Fibroblast of mammary gland (primary cell): Measurements from ENCODE around the gene SCN7A.

Experiments
- DNase-seq: peaks from one replicate; pipeline ENCODE4 v3.0.0-alpha.2; 2010; ENCODE audit warnings: low read depth
- H3K4me3 ChIP-seq: 2 replicates; pipeline ENCODE4 v1.5.1; 2011; ENCODE audit warnings: low read depth, mild to moderate bottlenecking, low read length, moderate library complexity; ENCODE audit not compliant: control insufficient read depth
- CTCF ChIP-seq: conservative IDR thresholded peaks from 2 replicates; pipeline ENCODE4 v1.5.1; 2011; ENCODE audit warnings: low read depth, low read length, inconsistent platforms; ENCODE audit not compliant: control insufficient read depth, insufficient read depth

Gene SCN7A

GRCh38 chr2:166375195-166375735 lies 118.8 kb downstream of the SCN7A start:
- TF ChIP-seq CTCF: no peak
- peak; percentile 11 for DNase-seq
- H3K4me3 ChIP-seq: peak overlapping the region; percentile 79

GRCh38 chr2:166373951-166374350 lies 120.1 kb downstream of the SCN7A start:
- no peak overlapping the region for H3K4me3 ChIP-seq
- no peak for TF ChIP-seq CTCF
- DNase-seq: peak; percentile 88

- TF ChIP-seq CTCF: no peak
- no peak for DNase-seq
- no peak overlapping the region for H3K4me3 ChIP-seq
Measured at GRCh38 chr2:166373539-166373938, 120.5 kb downstream of the SCN7A start.

GRCh38 chr2:166373105-166373504 lies 120.9 kb downstream of the SCN7A start:
- TF ChIP-seq CTCF: no peak

GRCh38 chr2:166372046-166372445 lies 122.0 kb downstream of the SCN7A start:
- no peak for TF ChIP-seq CTCF
- H3K4me3 ChIP-seq: no peak overlapping the region
- DNase-seq: no peak

More at GRCh38 chr2:166373105-166373504, 120.9 kb downstream of the SCN7A start:
- H3K4me3 ChIP-seq: no peak overlapping the region
- no peak for DNase-seq

- peak; percentile 11 for DNase-seq
- no peak for TF ChIP-seq CTCF
- H3K4me3 ChIP-seq: no peak overlapping the region
Measured at GRCh38 chr2:166365803-166366420, 128.1 kb downstream of the SCN7A start.
